Kidney epithelial cell (primary cell): ENCODE results near the gene HSF2BP. TPM values are rescaled to one million over a fixed set of nuclear protein-coding genes. Genes with fewer than 3 reads are reported as not detected.

Experiments used
- DNase-seq: peaks from one replicate; pipeline ENCODE4 v3.0.0-alpha.2; 2010; ENCODE audit warnings: low read depth
- H3K27me3 ChIP-seq: 2 replicates; pipeline ENCODE4 v1.6.0; 2011; ENCODE audit warnings: low read length; ENCODE audit not compliant: control insufficient read depth, insufficient read depth
- H3K36me3 ChIP-seq: 2 replicates; pipeline ENCODE4 v1.5.1; 2011; ENCODE audit warnings: low read length; ENCODE audit not compliant: control insufficient read depth, insufficient read depth
- H3K4me3 ChIP-seq: 2 replicates; pipeline ENCODE4 v1.5.1; 2011; ENCODE audit warnings: low read depth, mild to moderate bottlenecking, control low read depth, low read length
- CTCF ChIP-seq: IDR thresholded peaks from 2 replicates; pipeline ENCODE4 v1.5.1; 2011; ENCODE audit warnings: mild to moderate bottlenecking, moderate library complexity, low read length, control low read depth, inconsistent platforms; ENCODE audit not compliant: insufficient read depth, poor library complexity, severe bottlenecking
- total RNA-seq: library from RNA; depleted of rRNA; stranded (reverse); fragments of >200 nt; gene quantifications from 2 replicates; pipeline ENCODE4 v1.2.3, GENCODE V29; 2015

HSF2BP gene
- total RNA-seq, 1 donor from 2014 or later: 3.5 TPM

GRCh38 chr21:43635436-43635835 is 23.9 kb downstream of the HSF2BP start:
- Histone ChIP-seq H3K4me3 (no peak overlapping the region), H3K27me3 (no peaks in the 10 kb centered on the region), H3K36me3 (no peaks in the 10 kb centered on the region)
- no peak for DNase-seq
- no peak for TF ChIP-seq CTCF

GRCh38 chr21:43634618-43635017 is 24.7 kb downstream of the HSF2BP start:
- Histone ChIP-seq H3K4me3 (no peak overlapping the region), H3K27me3 (no peaks in the 10 kb centered on the region), H3K36me3 (no peaks in the 10 kb centered on the region)
- no peak for DNase-seq
- no peak for TF ChIP-seq CTCF

GRCh38 chr21:43632373-43632905 is 26.8 kb downstream of the HSF2BP start:
- TF ChIP-seq CTCF: no peak
- Histone ChIP-seq H3K36me3 (no peaks in the 10 kb centered on the region), H3K27me3 (no peaks in the 10 kb centered on the region), H3K4me3 (no peak overlapping the region)
- no peak for DNase-seq

- Histone ChIP-seq H3K4me3 (no peak overlapping the region), H3K27me3 (no peaks in the 10 kb centered on the region), H3K36me3 (no peaks in the 10 kb centered on the region)
- DNase-seq: no peak
- no peak for TF ChIP-seq CTCF
These were observed 27.7 kb downstream of the HSF2BP start for GRCh38 chr21:43631411-43632107.

- DNase-seq: no peak
- Histone ChIP-seq H3K4me3 (no peak overlapping the region), H3K36me3 (no peaks in the 10 kb centered on the region), H3K27me3 (no peaks in the 10 kb centered on the region)
- no peak for TF ChIP-seq CTCF
These were observed 31.8 kb downstream of the HSF2BP start for GRCh38 chr21:43627527-43627926.

GRCh38 chr21:43626390-43626789 is 32.9 kb downstream of the HSF2BP start:
- no peaks in the 10 kb centered on the region for H3K36me3 ChIP-seq
- no peak for DNase-seq
- no peak for TF ChIP-seq CTCF
- H3K4me3 ChIP-seq: no peak overlapping the region
- no peaks in the 10 kb centered on the region for H3K27me3 ChIP-seq
